Naive thymus-derived CD4-positive, alpha-beta T cell (primary cell): Measurements from ENCODE around the gene CPT1B. TPM values are rescaled to one million over a fixed set of nuclear protein-coding genes. Genes with fewer than 3 reads are reported as not detected.
"Not testable (repeated sequence)": the region's sequence is repeated elsewhere in the genome, so short reads cannot be mapped to it uniquely, and the experiment has no call there.

Source experiments
- ATAC-seq: fragments of 150-1000 bp; cut with Tn5 transposase; 2 replicates; pipeline ENCODE4 v1.10.0; 2021; ENCODE audit warnings: mild to moderate bottlenecking, moderate library complexity
- CTCF ChIA-PET: fragments of 350-600 bp; sonication (Branson Sonifier 250); formaldehyde crosslinking; loops from one replicate; lab custom pipeline; 2021; ENCODE audit warnings: antibody characterized with exemption; lab: Charles Lee
- POLR2A ChIA-PET: fragments of 350-600 bp; sonication (Branson Sonifier 250); formaldehyde crosslinking; loops from one replicate; lab custom pipeline; 2021; ENCODE audit warnings: antibody characterized with exemption, inconsistent platforms; lab: Charles Lee
- DNase-seq, 9 donors: peaks; one replicate each; pipeline versions ENCODE4 v3.0.0 to v3.0.0-alpha.2; 2020 to 2022; ENCODE audit warnings: mixed read lengths in 1 of 9
- H3K27ac ChIP-seq: one replicate; pipeline ENCODE4 v1.7.0; 2013; ENCODE audit warnings: mild to moderate bottlenecking, low read depth, low read length, moderate library complexity
- H3K27me3 ChIP-seq, 2 donors: one replicate each; pipeline ENCODE4 v1.7.0; 2013; ENCODE audit warnings: low read length in 2 of 2, mild to moderate bottlenecking in 2 of 2, moderate library complexity in 2 of 2; ENCODE audit not compliant: control insufficient read depth in 2 of 2, insufficient read depth in 2 of 2
- H3K36me3 ChIP-seq, 3 experiments: 1 replicate in 2 of 3; 2 replicates in 1 of 3; pipeline ENCODE4 v1.7.0; 2013; ENCODE audit warnings: low read length in 3 of 3, mild to moderate bottlenecking in 3 of 3, moderate library complexity in 1 of 3; ENCODE audit not compliant: insufficient read depth in 3 of 3, control insufficient read depth in 2 of 3
- H3K4me1 ChIP-seq, 2 donors: one replicate each; pipeline ENCODE4 v1.7.0; 2013; ENCODE audit warnings: low read length in 2 of 2, mild to moderate bottlenecking in 2 of 2, moderate library complexity in 1 of 2; ENCODE audit not compliant: control insufficient read depth in 2 of 2, insufficient read depth in 2 of 2
- H3K4me3 ChIP-seq: 2 replicates; pipeline ENCODE4 v1.7.0; 2013; ENCODE audit warnings: mild to moderate bottlenecking, low read length
- H3K9me3 ChIP-seq, 3 experiments: 1 replicate in 2 of 3; 2 replicates in 1 of 3; pipeline ENCODE4 v1.7.0; 2013; ENCODE audit warnings: low read length in 3 of 3; ENCODE audit not compliant: control insufficient read depth in 2 of 3
- H3K27ac Mint-ChIP-seq, 9 donors: one replicate each; pipeline ENCODE4 v1.8.0; 2020 to 2022; ENCODE audit warnings: mixed read lengths in 9 of 9, mild to moderate bottlenecking in 8 of 9, moderate library complexity in 5 of 9, inconsistent platforms in 2 of 9
- H3K27me3 Mint-ChIP-seq, 5 donors: one replicate each; pipeline ENCODE4 v1.8.0; 2021 to 2022; ENCODE audit warnings: mixed read lengths in 5 of 5, mild to moderate bottlenecking in 1 of 5
- H3K36me3 Mint-ChIP-seq, 5 donors: one replicate each; pipeline ENCODE4 v1.8.0; 2020 to 2022; ENCODE audit warnings: mixed read lengths in 5 of 5, mild to moderate bottlenecking in 3 of 5, inconsistent platforms in 1 of 5
- H3K4me1 Mint-ChIP-seq, 7 donors: one replicate each; pipeline ENCODE4 v1.8.0; 2020 to 2022; ENCODE audit warnings: mixed read lengths in 7 of 7, mild to moderate bottlenecking in 3 of 7, inconsistent platforms in 1 of 7
- H3K4me3 Mint-ChIP-seq, 10 donors: one replicate each; pipeline ENCODE4 v1.8.0; 2020 to 2022; ENCODE audit warnings: mild to moderate bottlenecking in 10 of 10, mixed read lengths in 10 of 10, moderate library complexity in 6 of 10, inconsistent platforms in 2 of 10
- H3K9me3 Mint-ChIP-seq, 11 donors: one replicate each; pipeline ENCODE4 v1.8.0; 2020 to 2022; ENCODE audit warnings: mixed read lengths in 11 of 11, mild to moderate bottlenecking in 4 of 11, inconsistent platforms in 1 of 11, moderate library complexity in 1 of 11
- intact Hi-C, 2 donors: fragments of 100-400 bp; cut with micrococcal nuclease; formaldehyde crosslinking; loops; one replicate each; pipeline ENCODE4 v1.15.1; 2023
- polyA plus RNA-seq, 2 donors: library from polyadenylated mRNA; unstranded; fragments of 300-500 nt; fragmentation: Illumina TruSeq; gene quantifications; one replicate each; pipeline ENCODE4 v1.2.3, GENCODE V29; 2021
- total RNA-seq, 6 experiments: library from RNA in 5 of 6; stranded (reverse) in 5 of 6; gene quantifications; 1 replicate in 5 of 6; 2 replicates in 1 of 6; pipeline ENCODE4 v1.2.3 and lab custom pipeline; 2021 to 2026

The CPT1B gene
- total and polyA plus RNA-seq, 7 experiments from 2014 or later, result 0.32 to 108 (median 64.8) TPM

- Histone ChIP-seq H3K36me3 (no peaks in the 10 kb centered on the region), H3K27me3 (no peaks in the 10 kb centered on the region), H3K4me1 (peaks cover 33 to 40% of the 10 kb centered on the region in 2 donors), H3K9me3 (no peaks in the 10 kb centered on the region), H3K4me3 (peak overlapping the region; percentile 67), H3K27ac (peak overlapping the region; percentile 45)
- peaks cover 31 to 59% (median 36%) of the 10 kb centered on the region in 7 donors for H3K4me1 Mint-ChIP-seq
- ChIA-PET POLR2A (interaction anchor here (1.1 to 3.2 kb wide), 6 partner anchors 16 to 77 kb away, joined by 3 to 19 read pairs (median 5); partner anchors contain the start of genes SCO2 and SYCE3), CTCF (interaction anchor here (0.6 to 1.6 kb wide), 3 partner anchors 19 to 739 kb away, joined by 3 to 5 read pairs (median 3); partner anchors contain the start of gene SYCE3)
- H3K4me3 Mint-ChIP-seq, result peak overlapping the region; percentile 53 to 77 (median 70)
- peak; percentile 63 for ATAC-seq
- H3K36me3 Mint-ChIP-seq, result peaks cover 0 to 10% (median 0%) of the 10 kb centered on the region in 5 donors
- H3K27me3 Mint-ChIP-seq, result no peaks in the 10 kb centered on the region
- DNase-seq, result peak; percentile 60 to 80 (median 71)
- intact Hi-C loops, result loop anchor here (1.0 to 2.0 kb wide), 8 partner anchors 13 to 76 kb away; partner anchors contain the start of genes CHKB (in 1 of the 2), NCAPH2 (in 1 of the 2), SCO2 (in 1 of the 2) and SYCE3 (in 1 of the 2)
- H3K9me3 Mint-ChIP-seq, result peaks cover 0 to 7% (median 0%) of the 10 kb centered on the region in 11 donors
- H3K27ac Mint-ChIP-seq, result peak overlapping the region in 6 of 9 donors; percentile 49 to 93 (median 75)
These were observed 34.0 kb downstream of the CPT1B start for GRCh38 chr22:50544078-50544745.

GRCh38 chr22:50542416-50542927, 35.8 kb downstream of the CPT1B start:
- Histone ChIP-seq H3K27me3 (no peaks in the 10 kb centered on the region), H3K36me3 (no peaks in the 10 kb centered on the region), H3K27ac (no peak overlapping the region), H3K4me1 (peaks cover 38 to 46% of the 10 kb centered on the region in 2 donors), H3K9me3 (no peaks in the 10 kb centered on the region), H3K4me3 (no peak overlapping the region)
- peak; percentile 36 for ATAC-seq
- peak overlapping the region in 8 of 9 donors; percentile 51 to 100 (median 68) for H3K27ac Mint-ChIP-seq
- POLR2A ChIA-PET, result interaction anchor here (1.0 to 1.1 kb wide), 2 partner anchors 17 to 72 kb away, joined by 3 to 4 read pairs; partner anchors contain the start of gene SCO2
- peaks cover 0 to 18% (median 0%) of the 10 kb centered on the region in 5 donors for H3K36me3 Mint-ChIP-seq
- CTCF ChIA-PET, result interaction anchor here (0.7 to 1.3 kb wide), 2 partner anchors 14 to 17 kb away, joined by 3 to 5 read pairs; partner anchors contain the start of gene SCO2
- H3K27me3 Mint-ChIP-seq, result no peaks in the 10 kb centered on the region
- peak overlapping the region in 7 of 10 donors; percentile 2 to 70 (median 37) for H3K4me3 Mint-ChIP-seq
- DNase-seq, result no peak
- peaks cover 0 to 7% (median 0%) of the 10 kb centered on the region in 11 donors for H3K9me3 Mint-ChIP-seq
- intact Hi-C loops, result no loop called here
- peaks cover 38 to 67% (median 45%) of the 10 kb centered on the region in 7 donors for H3K4me1 Mint-ChIP-seq

GRCh38 chr22:50541667-50542026, 36.6 kb downstream of the CPT1B start:
- H3K9me3 ChIP-seq, H3K36me3 ChIP-seq, H3K9me3 Mint-ChIP-seq, intact Hi-C loops, H3K4me3 Mint-ChIP-seq, H3K27me3 Mint-ChIP-seq, H3K4me3 ChIP-seq, DNase-seq, H3K27ac ChIP-seq, H3K27me3 ChIP-seq: not testable (repeated sequence)
- Mint-ChIP-seq H3K4me1 (peaks cover 38 to 73% (median 46%) of the 10 kb centered on the region in 7 donors), H3K36me3 (peaks cover 0 to 18% (median 0%) of the 10 kb centered on the region in 5 donors), H3K27ac (peak overlapping the region in 6 of 9 donors; percentile 59 to 100 (median 96))
- peak; percentile 33 for ATAC-seq
- peaks cover 38 to 46% of the 10 kb centered on the region in 2 donors for H3K4me1 ChIP-seq
- ChIA-PET CTCF (interaction anchor here (1.3 to 1.4 kb wide), 2 partner anchors 16 kb away, joined by 5 to 7 read pairs; partner anchors contain the start of gene SCO2), POLR2A (interaction anchor here (2.5 to 4.5 kb wide), 3 partner anchors 10 to 22 kb away, joined by 13 to 127 read pairs (median 20); partner anchors contain the start of genes SCO2, SYCE3 and TYMP)

GRCh38 chr22:50540381-50540780, 37.8 kb downstream of the CPT1B start:
- H3K4me1 ChIP-seq, result peaks cover 30 to 42% of the 10 kb centered on the region in 2 donors
- peak overlapping the region; percentile 78 to 100 (median 99) for H3K27ac Mint-ChIP-seq
- peaks cover 0 to 18% (median 0%) of the 10 kb centered on the region in 5 donors for H3K36me3 Mint-ChIP-seq
- H3K27me3 ChIP-seq, result no peaks in the 10 kb centered on the region
- H3K4me3 Mint-ChIP-seq, result peak overlapping the region in 6 of 10 donors; percentile 6 to 73 (median 34)
- intact Hi-C loops, result no loop called here
- no peaks in the 10 kb centered on the region for H3K9me3 ChIP-seq
- H3K9me3 Mint-ChIP-seq, result peaks cover 0 to 7% (median 0%) of the 10 kb centered on the region in 11 donors
- H3K4me1 Mint-ChIP-seq, result peaks cover 34 to 70% (median 38%) of the 10 kb centered on the region in 7 donors
- ChIA-PET CTCF (interaction anchor here (0.7 to 2.4 kb wide), 6 partner anchors 8 to 81 kb away, joined by 3 to 9 read pairs (median 6); partner anchors contain the start of genes SCO2 and SYCE3), POLR2A (interaction anchor here (0.6 to 4.5 kb wide), 18 partner anchors 8 to 346 kb away, joined by 3 to 127 read pairs (median 6); partner anchors contain the start of genes CHKB, HDAC10, LMF2 and NCAPH2)
- peak overlapping the region; percentile 99 for H3K27ac ChIP-seq
- H3K36me3 ChIP-seq, result no peaks in the 10 kb centered on the region
- no peak overlapping the region for H3K4me3 ChIP-seq
- ATAC-seq (no peak), DNase-seq (no peak)
- no peaks in the 10 kb centered on the region for H3K27me3 Mint-ChIP-seq

- ChIA-PET POLR2A (interaction anchor here (1.0 to 4.5 kb wide), 5 partner anchors 11 to 83 kb away, joined by 3 to 127 read pairs (median 39); partner anchors contain the start of genes LMF2, NCAPH2, SCO2 and TYMP), CTCF (interaction anchor here (1.1 to 3.7 kb wide), 2 partner anchors 12 to 13 kb away, joined by 3 to 20 read pairs; partner anchors contain the start of gene SCO2)
- intact Hi-C loops, result loop anchor here in 1 of 2 donors (2.0 to 10.0 kb wide), 3 partner anchors 25 to 573 kb away; partner anchors contain the start of genes CHKB, PIM3 and SYCE3
- DNase-seq (no peak), ATAC-seq (no peak)
- H3K27ac Mint-ChIP-seq, result peak overlapping the region; percentile 74 to 100 (median 99)
- peaks cover 29 to 79% (median 41%) of the 10 kb centered on the region in 7 donors for H3K4me1 Mint-ChIP-seq
- Histone ChIP-seq H3K27ac (peak overlapping the region; percentile 99), H3K4me1 (peaks cover 14 to 24% of the 10 kb centered on the region in 2 donors), H3K4me3 (no peak overlapping the region), H3K27me3 (no peaks in the 10 kb centered on the region), H3K36me3 (no peaks in the 10 kb centered on the region), H3K9me3 (no peaks in the 10 kb centered on the region)
- H3K9me3 Mint-ChIP-seq, result peaks cover 0 to 7% (median 0%) of the 10 kb centered on the region in 11 donors
- peaks cover 0 to 18% (median 0%) of the 10 kb centered on the region in 5 donors for H3K36me3 Mint-ChIP-seq
- peaks cover 0 to 2% (median 0%) of the 10 kb centered on the region in 5 donors for H3K27me3 Mint-ChIP-seq
- H3K4me3 Mint-ChIP-seq, result peak overlapping the region in 4 of 10 donors; percentile 5 to 65 (median 56)
These were observed 40.5 kb downstream of the CPT1B start for GRCh38 chr22:50537765-50538164.
